ENCODE data around the gene SNX10.

SNX10 gene

DNA sequence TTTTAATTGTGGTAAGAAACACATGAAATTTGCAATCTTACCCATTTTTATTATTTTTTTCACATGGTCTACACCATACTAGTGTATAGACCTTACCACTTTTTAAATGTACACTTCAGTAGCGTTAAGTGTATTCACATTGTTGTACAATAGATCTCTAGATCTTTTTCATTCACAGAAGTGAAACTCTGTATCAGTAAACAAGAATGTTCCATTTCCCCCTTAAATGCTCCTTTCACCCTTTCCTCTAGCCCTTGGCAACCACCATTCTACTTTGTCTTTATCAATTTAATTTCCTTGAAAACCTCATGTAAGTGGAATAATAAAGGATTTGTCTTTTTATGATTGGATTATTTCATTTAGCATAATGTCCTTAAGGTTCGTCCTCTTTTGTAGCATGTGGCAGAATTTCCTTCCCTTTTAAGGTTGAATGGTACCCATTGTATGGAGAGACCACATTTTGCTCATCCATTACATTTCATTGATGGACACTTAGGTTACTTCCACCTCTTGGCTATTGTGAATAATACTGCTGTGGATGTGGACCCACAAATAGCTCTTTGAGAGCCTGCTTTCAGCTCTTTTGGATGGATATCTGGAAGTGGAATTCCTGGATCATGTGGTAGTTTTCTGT is 45.7 kb downstream of the SNX10 start:
- DNase-seq, result no peak

DNA sequence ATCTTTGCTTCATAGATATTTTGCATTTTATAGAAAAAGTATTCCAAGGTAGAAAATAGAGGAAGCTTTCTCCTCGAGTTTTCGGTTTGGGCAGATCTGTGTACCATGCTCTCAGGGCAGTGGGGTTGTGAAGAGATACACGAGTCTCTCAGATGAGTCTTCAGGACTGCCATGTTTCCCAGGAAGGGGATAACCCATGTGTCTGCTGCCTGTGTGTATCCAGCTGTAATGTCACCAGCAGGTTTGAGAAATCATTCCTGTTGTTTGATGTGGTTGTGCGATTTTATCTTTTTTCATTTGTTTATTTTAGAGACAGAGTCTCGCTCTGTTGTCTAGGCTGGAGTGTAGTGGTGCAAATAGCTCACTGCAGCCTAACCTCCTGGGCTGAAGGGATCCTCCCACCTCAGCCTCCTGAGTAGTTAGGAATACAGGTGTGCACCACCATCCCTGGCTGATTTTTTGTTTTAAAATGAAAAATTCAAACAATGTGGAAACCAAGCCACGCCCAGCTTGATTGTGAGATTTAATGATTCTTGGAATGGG is 48.9 kb downstream of the SNX10 start:
- DNase-seq, result no peak

DNA sequence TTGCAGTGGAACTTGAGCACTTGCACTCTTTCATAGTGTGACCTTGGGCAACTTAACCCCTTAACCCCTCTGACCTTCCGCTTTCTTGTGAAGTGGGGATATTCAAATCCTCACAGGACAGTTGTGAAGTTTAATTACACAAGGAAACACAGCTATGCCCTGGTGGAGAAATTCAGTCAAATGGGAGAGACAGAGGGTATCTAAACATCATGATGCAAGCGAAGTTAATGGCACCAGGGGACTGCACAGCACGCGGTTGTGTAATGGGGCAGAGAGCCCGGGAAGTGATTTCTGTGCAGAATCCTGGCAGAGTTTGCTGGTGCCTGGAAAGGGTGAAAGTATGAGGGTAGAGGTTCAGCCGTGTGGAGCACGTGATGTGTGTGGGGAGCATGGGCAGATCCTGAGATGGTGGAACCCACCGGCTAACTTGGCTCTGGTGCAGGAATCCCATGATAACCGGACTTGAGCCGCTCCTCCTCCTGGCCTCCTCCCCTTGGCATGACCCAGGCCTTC is 51.7 kb downstream of the SNX10 start:
- DNase-seq, result no peak

DNA sequence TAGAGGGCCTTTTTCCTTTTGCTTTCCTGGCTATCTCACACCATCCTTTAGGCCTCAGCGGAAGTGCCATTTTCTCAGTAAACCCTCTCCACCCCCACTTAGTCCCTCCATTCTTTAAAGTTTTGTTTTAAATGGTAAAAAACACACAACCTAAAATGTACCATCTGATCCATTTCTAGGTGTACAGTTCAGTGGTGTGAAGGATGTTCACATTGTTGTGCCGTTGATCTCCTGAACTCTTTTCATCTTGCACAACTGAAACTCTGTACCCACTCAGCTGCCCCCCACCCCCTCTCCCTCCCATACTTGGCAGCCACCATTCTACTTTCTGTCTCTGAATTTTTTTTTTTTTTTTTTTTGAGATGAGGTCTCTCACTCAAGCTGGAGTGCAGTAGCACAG is 52.2 kb downstream of the SNX10 start:
- no peak for DNase-seq

DNA sequence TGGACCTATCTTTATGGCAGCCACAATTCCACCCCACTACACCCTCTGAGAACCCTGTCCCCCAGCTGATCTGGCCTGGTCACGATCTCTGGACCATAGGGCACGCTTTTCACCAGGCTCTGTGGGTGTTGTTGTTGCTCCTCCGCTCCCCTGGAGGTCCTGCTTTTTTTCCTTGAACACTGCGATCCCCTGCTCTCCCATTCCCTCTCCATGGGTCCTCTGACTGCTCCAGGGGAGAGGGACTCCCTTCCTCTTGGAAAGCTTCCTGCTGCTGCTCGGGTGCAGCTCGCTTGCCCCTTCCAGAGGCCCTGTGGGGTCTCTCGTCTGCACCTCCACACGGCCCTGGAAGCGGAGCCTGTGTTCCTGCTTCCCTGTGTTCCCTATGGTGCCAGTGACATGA is 53.5 kb downstream of the SNX10 start:
- no peak for DNase-seq

DNA sequence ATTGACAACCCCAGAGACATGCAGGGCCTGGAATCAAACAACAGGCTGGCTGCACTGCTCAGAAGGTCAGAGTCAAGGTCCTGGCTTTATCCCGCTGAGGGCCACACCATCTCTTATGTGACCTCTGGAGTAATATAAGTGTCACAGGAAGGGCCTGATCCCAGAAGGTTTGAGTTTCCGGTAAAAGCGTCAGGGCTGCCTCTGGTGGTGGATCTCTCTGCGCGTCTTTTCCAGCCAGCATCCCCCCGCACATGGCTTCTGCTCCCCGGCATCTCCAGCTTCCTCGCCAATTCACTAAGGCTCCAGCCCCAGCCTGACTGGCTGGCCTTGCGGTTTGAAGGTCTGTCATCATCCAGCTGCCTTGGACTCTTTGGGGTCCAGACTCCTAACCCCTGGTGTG is 54.2 kb downstream of the SNX10 start:
- DNase-seq, result no peak

DNA sequence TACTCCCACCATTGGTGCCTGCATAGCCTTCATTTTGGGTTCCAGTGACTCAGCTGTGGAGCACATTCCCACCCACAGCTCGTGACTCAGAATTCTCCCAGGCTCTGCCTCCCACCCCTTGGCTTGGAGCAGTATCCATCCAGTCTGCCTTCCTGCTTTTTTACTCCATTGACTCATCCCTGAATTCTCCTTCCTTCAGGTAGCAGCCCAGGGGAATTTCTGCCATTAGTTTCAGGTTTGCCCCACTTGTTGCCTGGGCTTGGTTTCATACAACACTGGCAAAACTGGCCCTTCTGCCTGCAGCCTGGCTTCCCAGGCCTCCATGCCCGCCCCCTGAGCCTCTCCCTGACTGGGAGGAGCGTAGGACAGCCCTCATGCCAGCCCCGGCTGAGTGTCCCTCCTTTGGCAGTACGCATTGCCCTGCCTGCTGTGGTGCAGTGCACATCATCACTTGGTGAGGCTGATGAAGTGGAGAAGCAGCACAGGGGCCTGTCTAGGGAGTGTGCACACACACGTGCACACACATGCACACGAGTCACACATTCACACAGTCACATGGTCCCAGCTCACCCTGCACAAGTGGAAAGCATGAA is 55.0 kb downstream of the SNX10 start:
- no peak for DNase-seq

DNA sequence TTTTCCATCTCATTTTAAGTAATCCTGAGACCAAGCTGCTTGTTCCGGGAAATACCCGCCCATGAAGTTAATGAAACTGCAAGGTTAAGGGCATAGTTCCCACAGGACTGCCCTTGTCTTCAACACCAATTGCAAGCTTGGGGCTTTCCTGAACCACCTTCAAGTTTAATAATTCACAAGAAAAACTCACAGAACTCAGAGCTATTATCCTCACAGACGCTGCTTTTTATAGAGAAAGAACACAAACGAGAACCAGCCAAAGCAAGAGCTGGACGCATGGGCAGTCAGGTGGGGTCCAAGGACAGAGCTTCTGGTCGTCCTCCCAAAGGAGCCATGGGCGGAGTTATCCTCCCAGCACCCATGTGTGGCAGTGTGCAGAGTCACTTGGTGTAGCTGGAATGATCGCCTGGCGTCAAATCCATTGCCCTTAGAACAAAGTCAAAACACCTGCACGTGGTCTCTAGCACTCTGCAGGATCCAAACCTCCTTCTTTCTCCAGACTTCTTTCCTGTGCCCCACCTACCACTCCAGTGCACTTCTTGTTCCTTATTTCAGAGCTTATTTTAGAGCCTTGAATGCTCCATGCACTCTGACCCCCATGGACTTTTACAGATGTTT is 56.7 kb downstream of the SNX10 start:
- DNase-seq, result no peak

DNA sequence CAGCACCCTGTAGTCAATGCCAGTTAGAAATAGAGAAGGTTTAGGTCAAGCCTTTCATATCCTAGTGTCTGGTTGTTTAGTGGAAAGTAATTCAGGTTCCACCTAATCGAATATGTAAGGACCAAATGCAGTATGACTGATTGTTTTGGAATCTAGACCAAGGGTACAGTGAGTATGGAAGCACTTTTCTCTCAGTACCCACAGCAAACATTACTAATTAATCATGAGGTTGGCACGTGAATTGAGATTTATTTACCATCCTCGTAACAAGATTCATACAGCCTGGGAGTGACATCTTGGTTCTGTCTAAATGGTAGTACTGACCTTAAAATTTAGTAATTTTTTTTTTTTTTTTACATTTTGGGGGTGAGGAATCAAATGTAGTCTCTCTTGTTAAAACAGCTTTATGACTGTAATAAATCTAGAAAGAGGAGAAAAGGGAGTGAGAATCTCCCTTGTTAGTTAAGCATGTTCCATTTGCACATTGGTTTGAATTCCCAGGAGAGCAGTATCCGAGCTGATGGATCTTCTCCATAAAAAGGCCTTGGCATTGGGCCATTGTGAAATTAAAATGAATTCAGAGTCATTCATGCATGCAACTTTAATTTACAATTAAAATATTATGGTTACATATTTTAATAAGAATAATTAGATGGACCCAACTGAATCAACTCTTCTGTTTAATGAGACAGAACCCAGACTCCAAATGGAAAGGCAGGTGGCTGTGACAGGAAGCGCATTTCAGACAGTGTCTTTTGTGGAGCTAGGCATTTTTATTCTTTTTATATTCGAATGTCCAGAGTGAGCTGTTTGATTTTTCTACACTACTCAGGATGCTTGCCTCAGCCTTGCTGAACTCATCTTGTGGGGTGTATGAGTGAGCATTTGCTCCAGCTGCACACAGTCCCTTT is 57.6 kb downstream of the SNX10 start:
- DNase-seq, result no peak

DNA sequence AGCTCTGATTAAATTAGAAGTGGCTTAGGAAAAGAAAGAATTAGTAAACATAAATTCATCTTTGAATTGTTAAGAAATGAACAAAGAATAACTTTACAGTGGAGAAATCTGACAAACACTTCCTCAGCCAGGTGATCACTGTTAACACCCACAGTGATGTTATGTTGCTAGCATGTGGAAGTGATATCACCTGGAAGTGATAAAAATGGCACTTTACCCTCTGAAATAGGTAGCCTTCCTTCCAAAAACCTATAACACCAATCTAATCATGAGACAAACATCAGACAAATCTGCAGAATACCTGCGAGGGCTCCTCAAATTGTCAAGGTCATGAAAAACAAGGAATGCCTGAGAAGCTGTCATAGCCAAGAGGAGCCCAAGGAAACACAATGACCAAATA is 59.5 kb downstream of the SNX10 start:
- DNase-seq, result no peak

DNA sequence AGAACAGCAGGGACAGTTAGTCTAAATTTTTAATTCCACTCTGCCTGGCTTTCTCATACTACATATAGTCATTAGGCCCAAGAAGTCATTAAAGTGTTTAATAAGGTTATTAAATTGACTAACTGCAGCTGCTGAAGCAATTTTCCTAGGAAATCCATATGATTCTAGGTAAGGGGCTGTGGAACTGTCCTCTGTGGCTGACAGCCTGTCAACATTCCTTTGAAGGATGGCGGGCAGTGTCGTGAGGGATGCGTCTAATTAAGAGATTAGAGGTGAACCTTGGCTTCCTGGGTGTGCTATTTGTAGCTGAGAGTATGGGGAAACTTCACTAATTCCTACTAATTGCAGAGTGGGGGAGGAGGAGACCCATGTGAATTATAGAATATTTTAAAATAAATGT is 64.6 kb downstream of the SNX10 start:
- no peak for DNase-seq

DNA sequence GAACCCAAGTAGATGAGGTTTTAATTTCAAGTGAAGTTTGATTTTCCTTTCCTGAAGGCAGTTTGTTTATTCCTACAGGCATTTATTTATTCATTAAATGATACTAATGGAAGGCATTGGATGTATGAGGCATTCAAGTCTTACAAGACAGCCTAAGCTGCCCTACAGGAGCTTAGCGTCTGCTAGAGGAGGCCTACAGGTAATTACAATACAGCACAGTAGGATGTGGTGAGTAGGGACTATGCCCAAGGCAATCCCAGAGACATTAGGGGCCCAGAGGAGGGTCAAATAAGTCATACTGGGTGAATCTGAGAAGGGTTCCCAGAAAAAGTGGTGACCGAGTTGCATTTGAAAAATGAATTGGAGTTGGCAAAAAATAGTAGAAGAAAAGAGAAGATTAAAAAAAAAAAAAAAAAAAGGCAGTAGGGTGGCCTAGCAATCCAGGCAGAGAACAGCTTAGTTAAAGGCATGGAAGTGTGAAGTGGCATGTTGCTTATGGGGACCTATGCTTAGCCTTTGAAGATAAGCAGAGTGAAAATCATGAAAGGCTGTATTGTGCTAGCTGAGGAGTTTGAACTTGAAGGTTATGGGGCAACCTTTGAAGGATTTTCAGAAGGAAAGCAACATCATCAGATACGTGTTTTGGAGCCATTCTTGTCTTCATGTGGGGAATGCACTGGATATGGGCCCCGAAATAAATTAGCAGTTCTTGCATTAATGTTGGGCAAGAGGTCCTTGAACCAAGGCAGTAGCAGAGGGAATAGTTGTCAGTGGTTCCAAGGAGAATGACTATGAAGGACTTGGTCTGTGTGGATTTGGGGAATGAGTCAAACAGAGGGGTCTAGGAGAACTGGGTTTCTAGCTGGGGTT is 65.5 kb downstream of the SNX10 start:
- DNase-seq, result no peak

DNA sequence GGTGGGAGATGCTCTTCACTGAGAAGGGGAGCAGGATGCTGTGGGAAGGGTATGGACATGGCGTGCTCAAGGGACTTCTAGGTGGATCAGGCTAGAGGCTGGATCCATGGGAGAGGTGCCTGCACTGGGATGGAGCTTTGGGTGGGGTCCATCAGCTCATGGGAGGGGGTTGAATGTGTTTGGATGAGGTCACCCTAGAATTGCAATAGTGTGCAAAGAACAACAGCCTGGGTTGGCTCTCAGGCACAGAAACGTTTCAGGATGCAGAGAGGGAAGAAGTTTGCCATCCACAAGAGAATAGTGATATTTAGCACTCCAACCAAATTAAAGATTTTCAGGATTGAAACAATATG is 66.1 kb downstream of the SNX10 start:
- no peak for DNase-seq

DNA sequence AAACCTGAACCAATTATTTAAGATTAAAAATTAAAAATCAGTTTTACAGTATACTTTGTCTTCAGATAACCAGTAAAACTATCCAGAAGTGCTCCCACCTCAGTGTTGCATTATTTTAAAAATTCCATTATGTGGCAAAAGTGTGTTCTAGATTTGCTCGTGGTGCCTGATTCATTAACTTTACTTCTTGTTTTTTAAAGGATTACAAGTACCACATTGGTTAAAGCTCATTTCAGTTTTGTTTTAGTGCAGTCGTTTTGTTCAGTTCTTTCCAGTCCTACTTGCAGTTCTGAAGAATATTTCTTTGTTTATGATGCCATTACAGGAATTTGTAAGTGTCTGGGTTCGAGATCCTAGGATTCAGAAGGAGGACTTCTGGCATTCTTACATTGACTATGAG is 69.0 kb downstream of the SNX10 start:
- no peak for DNase-seq

DNA sequence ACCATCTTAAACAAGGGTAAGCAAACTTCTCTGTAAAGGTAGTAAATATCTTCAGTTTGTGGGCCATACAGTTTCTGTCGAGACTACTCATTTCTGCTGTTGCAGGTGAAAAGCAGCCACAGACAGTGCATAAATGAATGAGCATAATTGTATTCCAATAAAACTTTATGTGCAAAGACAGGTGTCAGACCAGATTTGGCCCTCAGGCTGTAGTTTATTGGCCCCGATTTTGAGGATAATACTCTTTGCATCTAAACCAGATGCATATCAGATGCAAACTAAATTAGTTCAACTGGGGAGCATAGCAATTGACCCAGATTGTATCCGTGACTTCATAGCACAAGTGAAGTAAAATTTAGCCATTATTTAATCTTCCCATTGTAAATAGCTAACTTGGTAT is 70.0 kb downstream of the SNX10 start:
- DNase-seq, result no peak

DNA sequence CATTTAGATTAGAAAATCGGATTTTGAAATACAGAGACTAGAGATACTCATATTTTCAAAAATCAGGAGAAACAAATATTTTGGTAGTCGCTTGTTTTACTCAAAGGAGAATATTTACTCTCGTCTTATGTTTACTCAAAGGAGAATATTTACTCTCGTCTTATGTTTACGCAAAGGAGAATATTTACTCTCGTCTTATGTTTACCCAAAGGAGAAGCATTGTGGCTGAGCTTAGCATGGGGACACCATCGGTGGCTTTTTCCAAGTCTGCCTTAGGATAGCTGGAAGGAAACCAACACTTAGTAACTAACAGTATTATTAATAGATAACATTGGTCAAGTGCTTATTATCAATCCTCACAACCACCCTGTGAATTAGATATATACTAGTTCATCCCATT is 71.8 kb downstream of the SNX10 start:
- no peak for DNase-seq

DNA sequence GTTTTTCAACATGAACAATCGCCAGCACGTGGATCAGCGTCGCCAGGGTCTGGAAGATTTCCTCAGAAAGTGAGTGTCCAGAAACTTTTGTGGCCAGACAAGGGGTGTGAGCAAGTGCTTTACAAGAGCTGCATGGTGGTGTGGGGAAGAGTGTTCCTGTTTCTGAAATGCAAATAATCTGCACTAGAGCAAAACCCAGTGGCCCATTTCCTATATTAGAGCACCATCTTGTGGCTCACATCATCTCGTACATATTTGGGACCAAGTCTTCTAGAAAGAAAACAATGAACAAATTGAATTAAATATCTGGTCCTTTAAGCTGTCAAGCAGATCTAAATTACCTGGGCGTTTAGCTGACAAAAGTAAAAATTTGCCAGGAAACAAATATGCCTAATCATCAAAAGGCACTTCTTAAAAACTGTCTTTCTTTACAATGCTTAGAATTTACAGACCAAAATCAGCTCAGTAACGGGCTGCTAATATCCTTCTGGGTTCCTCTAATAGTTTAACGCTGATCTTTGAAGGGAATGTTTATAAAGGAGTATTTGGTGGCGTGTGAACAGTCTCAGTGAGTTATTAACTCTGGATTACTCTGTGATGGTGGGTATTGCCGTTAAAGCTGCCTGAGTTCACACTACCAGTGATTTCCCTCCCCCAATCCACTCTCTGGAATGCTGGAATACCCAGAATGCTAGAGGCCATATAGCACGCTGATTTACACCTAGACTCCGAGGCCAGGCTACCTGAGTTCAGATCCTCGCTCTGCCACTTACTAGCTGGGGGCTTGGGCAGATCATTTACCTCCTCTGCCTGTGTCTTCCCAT is 73.6 kb downstream of the SNX10 start:
- peak; percentile 71 for DNase-seq

DNA sequence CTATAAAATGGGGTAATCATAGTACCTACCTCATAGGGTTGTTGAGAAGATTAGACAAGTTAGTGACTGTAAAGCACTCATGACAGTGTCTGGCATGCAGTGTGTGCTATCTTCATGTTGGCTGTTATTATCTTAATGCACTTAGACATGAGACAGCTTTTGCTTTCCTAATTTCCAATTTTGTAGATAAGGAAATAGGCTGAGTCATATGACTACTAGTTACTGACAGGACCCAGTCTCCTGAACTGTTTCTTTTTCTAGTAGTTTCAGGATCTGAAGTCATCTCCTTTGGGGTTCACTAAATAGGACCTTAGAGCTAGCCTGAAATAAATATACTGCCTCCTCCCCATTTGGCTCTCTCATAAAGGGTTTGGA is 74.2 kb downstream of the SNX10 start:
- no peak for DNase-seq

DNA sequence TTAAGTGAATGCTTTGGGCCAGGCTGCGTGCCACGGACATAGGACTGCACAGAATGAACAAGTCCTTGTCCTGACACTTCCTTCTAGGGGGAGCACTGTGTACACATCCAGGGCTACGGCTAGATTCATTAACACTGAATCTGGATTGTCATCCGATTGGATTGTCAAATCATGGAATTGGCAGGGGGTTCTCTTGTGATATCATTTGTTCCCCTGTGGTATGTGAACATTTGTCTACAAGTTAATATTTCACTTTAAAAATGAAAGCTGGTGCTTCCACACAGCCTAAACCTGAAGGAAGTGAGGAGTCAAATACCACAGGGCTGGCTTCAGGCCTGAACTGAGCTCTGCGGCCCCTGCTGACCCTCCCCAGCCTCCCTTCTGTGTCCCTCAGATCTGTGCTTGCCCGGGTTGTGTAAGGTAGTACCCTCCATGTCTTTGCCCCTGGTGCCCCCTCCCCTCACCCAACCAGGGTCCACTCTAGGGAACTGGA is 75.6 kb downstream of the SNX10 start:
- DNase-seq, result no peak

DNA sequence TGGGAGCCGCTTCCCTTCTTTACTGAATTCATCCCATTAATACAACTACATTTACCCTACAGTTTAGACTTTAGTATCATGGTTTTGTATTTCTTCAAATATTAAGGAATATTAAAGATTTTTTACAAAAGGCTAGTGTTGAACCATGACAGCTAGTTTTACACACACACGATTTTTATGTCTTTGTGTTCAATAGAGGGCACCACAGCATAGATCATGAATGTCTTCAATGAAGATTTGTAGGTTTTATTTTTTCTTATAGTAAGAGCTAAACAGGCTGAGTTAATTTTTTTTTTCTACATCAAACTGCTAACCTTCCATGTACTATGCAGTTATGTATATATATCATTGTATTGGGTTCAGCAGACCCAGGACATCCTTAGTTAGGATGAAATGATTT is 76.9 kb downstream of the SNX10 start:
- DNase-seq, result no peak

DNA sequence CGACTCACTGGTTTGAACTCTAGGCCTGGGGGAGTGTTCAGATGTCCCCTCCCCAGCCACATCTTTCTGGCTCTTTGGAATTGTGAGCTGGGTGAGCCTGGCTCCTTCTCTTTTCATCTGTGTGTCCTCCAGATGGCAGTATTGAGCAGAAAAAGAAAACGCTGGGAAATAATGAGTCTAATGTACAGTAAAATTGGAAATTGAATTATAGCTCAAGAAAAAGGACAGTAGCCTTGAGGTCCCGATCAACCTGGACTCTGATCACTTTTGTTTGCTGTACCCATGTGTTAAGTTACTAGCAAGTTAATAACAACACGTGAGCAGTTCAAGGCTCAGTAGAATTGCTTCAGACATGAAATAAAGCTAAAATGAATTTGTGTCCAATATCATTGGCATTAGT is 77.9 kb downstream of the SNX10 start:
- DNase-seq, result peak; percentile 49

All from fibroblast of skin of scalp (primary cell).